ENCODE measurements around the gene C12orf57. TPM values are rescaled to one million over a fixed set of nuclear protein-coding genes. Genes with fewer than 3 reads are reported as not detected.
A peak's percentile ranks its signal among the peaks of the same experiment; 100 is the strongest.

The C12orf57 gene
- total and polyA plus RNA-seq, 2 of the 8 experiments (the other 6 are each of a cell fraction or from before 2014, with no cell fraction given): 174 to 993 TPM

DNA sequence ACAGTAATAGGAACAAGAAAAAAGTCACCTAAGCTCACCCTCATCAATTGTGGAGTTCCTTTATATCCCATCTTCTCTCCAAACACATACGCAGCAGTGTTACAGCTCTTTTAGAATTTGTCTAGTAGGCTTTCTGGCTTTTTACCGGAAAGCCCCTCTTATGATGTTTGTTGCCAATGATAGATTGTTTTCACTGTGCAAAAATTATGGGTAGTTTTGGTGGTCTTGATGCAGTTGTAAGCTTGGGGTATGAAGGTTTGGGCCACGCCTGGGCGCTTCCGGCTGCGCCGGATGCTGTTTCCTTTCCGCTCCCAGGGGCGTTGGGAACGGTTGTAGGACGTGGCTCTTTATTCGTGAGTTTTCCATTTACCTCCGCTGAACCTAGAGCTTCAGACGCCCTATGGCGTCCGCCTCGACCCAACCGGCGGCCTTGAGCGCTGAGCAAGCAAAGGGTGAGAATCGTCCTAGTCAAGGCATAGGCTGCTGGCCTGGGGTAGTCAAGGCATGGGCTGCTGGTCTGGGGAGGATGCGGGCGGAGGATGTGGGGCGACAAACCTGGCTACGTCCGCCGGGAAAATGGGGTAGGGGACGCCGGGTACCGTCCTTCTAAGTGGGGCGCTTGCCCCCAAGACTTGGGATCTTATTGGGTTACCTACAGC, at the start of gene C12orf57, which contains the start of gene RNU7-1 (continued):
- TF ChIP-seq PHF8 (conservative IDR thresholded peaks at IDR 0.05; ENCODE audit: low read depth, low read length) (no peak; the same call in 1 of the 2 replicates), FOSL1 (IDR thresholded peaks at IDR 0.05; ENCODE audit: insufficient read depth, low read depth, low read length) (no peak), RXRA (IDR thresholded peaks at IDR 0.05; ENCODE audit: insufficient read depth, low read depth, low read length) (no peak), RBBP5 (IDR thresholded peaks at IDR 0.05; ENCODE audit: borderline replicate concordance, low read depth, low read length) (no peak; the same call in 1 of the 2 replicates), SP1 (IDR thresholded peaks at IDR 0.05; ENCODE audit: low read depth, low read length) (peak; percentile 89), BRCA1 (IDR thresholded peaks at IDR 0.05; ENCODE audit: low read depth, low read length) (peak; percentile 26; the same call in 1 of the 2 replicates), SP4 (IDR thresholded peaks at IDR 0.05; ENCODE audit: low read length) (peak; percentile 94; the same call in 1 of the 2 replicates), KDM4A (IDR thresholded peaks at IDR 0.05; ENCODE audit: low read depth, low read length, severe bottlenecking) (no peak), POLR2AphosphoS5 (IDR thresholded peaks at IDR 0.05; ENCODE audit: low read depth, low read length) (peak; percentile 92), BCL11A (IDR thresholded peaks at IDR 0.05; ENCODE audit: low read depth in 2 of 2, low read length in 2 of 2) (no peak), JUN (IDR thresholded peaks at IDR 0.05; ENCODE audit: low read depth, low read length) (no peak), CEBPB (IDR thresholded peaks at IDR 0.05; ENCODE audit: low read depth, low read length) (no peak), TAF1 (IDR thresholded peaks at IDR 0.05; ENCODE audit: low read depth, low read length) (peak; percentile 77), YY1 (IDR thresholded peaks at IDR 0.05; ENCODE audit: low read depth, low read length) (peak; percentile 62), SP2 (IDR thresholded peaks at IDR 0.05; ENCODE audit: low read length) (no peak), SUZ12 (IDR thresholded peaks at IDR 0.05; ENCODE audit: low read length) (no peak), ZNF274 (IDR thresholded peaks at IDR 0.05; ENCODE audit: borderline replicate concordance, extremely low read depth, low read length) (no peak), SIN3A (conservative IDR thresholded peaks at IDR 0.05 in 1 of 2, IDR thresholded peaks at IDR 0.05 in 1 of 2; ENCODE audit: low read depth in 1 of 2, low read length in 2 of 2) (peak in 1 of 2 experiments; percentile 91; a peak in 1 of 4 replicates)
- TF ChIP-seq, protein P1, sequence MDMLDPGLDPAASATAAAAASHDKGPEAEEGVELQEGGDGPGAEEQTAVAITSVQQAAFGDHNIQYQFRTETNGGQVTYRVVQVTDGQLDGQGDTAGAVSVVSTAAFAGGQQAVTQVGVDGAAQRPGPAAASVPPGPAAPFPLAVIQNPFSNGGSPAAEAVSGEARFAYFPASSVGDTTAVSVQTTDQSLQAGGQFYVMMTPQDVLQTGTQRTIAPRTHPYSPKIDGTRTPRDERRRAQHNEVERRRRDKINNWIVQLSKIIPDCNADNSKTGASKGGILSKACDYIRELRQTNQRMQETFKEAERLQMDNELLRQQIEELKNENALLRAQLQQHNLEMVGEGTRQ (IDR thresholded peaks at IDR 0.05; ENCODE audit: low read length): no peak
- TF ChIP-seq, protein P2, sequence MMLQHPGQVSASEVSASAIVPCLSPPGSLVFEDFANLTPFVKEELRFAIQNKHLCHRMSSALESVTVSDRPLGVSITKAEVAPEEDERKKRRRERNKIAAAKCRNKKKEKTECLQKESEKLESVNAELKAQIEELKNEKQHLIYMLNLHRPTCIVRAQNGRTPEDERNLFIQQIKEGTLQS (IDR thresholded peaks at IDR 0.05; ENCODE audit: insufficient read depth, low read depth, low read length): no peak
- TF ChIP-seq, protein P3, sequence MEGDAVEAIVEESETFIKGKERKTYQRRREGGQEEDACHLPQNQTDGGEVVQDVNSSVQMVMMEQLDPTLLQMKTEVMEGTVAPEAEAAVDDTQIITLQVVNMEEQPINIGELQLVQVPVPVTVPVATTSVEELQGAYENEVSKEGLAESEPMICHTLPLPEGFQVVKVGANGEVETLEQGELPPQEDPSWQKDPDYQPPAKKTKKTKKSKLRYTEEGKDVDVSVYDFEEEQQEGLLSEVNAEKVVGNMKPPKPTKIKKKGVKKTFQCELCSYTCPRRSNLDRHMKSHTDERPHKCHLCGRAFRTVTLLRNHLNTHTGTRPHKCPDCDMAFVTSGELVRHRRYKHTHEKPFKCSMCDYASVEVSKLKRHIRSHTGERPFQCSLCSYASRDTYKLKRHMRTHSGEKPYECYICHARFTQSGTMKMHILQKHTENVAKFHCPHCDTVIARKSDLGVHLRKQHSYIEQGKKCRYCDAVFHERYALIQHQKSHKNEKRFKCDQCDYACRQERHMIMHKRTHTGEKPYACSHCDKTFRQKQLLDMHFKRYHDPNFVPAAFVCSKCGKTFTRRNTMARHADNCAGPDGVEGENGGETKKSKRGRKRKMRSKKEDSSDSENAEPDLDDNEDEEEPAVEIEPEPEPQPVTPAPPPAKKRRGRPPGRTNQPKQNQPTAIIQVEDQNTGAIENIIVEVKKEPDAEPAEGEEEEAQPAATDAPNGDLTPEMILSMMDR (IDR thresholded peaks at IDR 0.05; ENCODE audit: control extremely low read depth in 1 of 3, insufficient read depth in 1 of 3, low read depth in 1 of 3, low read length in 3 of 3): no peak

Measured in H1 (cell line).